ENCODE results near the gene BICC1. TPM values are rescaled to one million over a fixed set of nuclear protein-coding genes. Genes with fewer than 3 reads are reported as not detected.
"Not testable (repeated sequence)": the region's sequence is repeated elsewhere in the genome, so short reads cannot be mapped to it uniquely, and the experiment has no call there.

BICC1 gene
- total and polyA plus RNA-seq, 4 donors: 0.82 to 6.1 (median 4.5) TPM

DNA sequence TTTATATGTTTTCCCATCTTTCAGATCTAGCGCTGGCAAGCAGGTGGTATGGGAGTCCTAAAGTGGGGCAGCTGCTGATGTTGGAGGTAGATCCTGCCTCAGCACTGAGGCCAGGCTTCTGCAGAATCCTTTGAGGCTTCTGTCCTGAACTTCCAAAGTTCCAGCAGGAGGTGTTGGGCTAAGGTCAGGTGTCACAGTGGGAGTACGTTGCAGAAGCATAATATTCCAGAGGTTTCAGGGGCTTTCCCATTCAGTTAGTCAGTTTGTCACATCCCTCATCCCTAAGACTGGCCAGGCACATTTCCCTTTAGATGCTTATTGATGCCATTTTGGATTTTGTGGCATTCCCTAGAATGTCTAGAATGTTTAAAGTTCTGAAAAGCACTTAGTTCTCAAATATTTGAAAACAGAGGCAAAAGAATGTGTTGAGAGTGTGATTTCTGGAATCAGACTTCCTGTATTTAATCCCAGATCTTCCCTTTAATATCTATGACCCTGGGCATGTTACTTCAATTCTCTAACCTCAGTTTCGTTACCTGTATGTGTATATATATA lies 344.7 kb downstream of the BICC1 start:
- H3K4me1 ChIP-seq (ENCODE audit: control insufficient read depth in 4 of 4, insufficient read depth in 4 of 4, low read length in 3 of 4): no peaks in the 10 kb centered on the region
- WGBS: 75% methylated on average over 3 of the region's 3 CpGs
- no peak overlapping the region for H3K27ac ChIP-seq (ENCODE audit: low read depth in 1 of 2, low read length in 2 of 2)

DNA sequence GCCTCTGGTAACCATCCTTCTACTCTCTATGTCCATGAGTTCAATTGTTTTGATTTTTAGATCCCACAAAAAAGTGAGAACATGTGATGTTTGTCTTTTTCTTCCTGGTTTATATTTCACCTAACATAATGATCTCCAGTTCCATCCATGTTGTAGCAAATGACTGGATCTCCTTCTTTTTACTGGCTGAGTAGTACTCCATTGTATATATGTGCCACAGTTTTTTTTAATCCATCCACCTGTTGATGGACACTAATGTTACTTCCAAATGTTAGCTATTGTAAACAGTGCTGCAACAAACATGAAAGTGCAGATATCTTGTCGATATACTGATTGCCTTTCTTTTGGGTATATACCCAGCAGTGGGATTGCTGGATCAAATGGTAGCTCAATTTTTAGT lies 345.5 kb downstream of the BICC1 start:
- not testable (repeated sequence) for H3K4me3 ChIP-seq (ENCODE audit: low read depth in 1 of 3, low read length in 3 of 3); H3K4me1 ChIP-seq (ENCODE audit: control insufficient read depth in 4 of 4, insufficient read depth in 4 of 4, low read length in 3 of 4); H3K27ac ChIP-seq (ENCODE audit: low read depth in 1 of 2, low read length in 2 of 2); H3K9me3 ChIP-seq (ENCODE audit: control insufficient read depth in 4 of 4, low read length in 3 of 4); H3K36me3 ChIP-seq (ENCODE audit: control insufficient read depth in 4 of 4, insufficient read depth in 3 of 4, low read depth in 1 of 4, low read length in 3 of 4); H3K27me3 ChIP-seq (ENCODE audit: control insufficient read depth in 4 of 4, insufficient read depth in 4 of 4, low read length in 3 of 4); DNase-seq (ENCODE audit: low spot score); H3K9ac ChIP-seq (ENCODE audit: low read depth in 1 of 2, low read length in 2 of 2)
- 96% methylated on average over 1 of the region's 1 CpG for WGBS

More for the DNA sequence above, 344.7 kb downstream of the BICC1 start:
- no peak overlapping the region for H3K4me3 ChIP-seq (ENCODE audit: low read depth in 1 of 3, low read length in 3 of 3)
- H3K9ac ChIP-seq (ENCODE audit: low read depth in 1 of 2, low read length in 2 of 2): no peak overlapping the region
- H3K27me3 ChIP-seq (ENCODE audit: control insufficient read depth in 4 of 4, insufficient read depth in 4 of 4, low read length in 3 of 4): no peaks in the 10 kb centered on the region
- TF ChIP-seq RAD21 (IDR thresholded peaks at IDR 0.05): no peak
- no peak for TF ChIP-seq YY1 (IDR thresholded peaks at IDR 0.05)
- no peak for TF ChIP-seq FOXA2 (IDR thresholded peaks at IDR 0.05)
- TF ChIP-seq GABPA (IDR thresholded peaks at IDR 0.05 in 1 of 2, conservative IDR thresholded peaks at IDR 0.05 in 1 of 2): no peak
- no peak for TF ChIP-seq NR2F2 (IDR thresholded peaks at IDR 0.05)
- TF ChIP-seq, protein P1, sequence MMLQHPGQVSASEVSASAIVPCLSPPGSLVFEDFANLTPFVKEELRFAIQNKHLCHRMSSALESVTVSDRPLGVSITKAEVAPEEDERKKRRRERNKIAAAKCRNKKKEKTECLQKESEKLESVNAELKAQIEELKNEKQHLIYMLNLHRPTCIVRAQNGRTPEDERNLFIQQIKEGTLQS (IDR thresholded peaks at IDR 0.05): no peak
- TF ChIP-seq, protein P2, sequence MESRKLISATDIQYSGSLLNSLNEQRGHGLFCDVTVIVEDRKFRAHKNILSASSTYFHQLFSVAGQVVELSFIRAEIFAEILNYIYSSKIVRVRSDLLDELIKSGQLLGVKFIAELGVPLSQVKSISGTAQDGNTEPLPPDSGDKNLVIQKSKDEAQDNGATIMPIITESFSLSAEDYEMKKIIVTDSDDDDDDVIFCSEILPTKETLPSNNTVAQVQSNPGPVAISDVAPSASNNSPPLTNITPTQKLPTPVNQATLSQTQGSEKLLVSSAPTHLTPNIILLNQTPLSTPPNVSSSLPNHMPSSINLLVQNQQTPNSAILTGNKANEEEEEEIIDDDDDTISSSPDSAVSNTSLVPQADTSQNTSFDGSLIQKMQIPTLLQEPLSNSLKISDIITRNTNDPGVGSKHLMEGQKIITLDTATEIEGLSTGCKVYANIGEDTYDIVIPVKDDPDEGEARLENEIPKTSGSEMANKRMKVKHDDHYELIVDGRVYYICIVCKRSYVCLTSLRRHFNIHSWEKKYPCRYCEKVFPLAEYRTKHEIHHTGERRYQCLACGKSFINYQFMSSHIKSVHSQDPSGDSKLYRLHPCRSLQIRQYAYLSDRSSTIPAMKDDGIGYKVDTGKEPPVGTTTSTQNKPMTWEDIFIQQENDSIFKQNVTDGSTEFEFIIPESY (IDR thresholded peaks at IDR 0.05): no peak
- TF ChIP-seq, protein P3, sequence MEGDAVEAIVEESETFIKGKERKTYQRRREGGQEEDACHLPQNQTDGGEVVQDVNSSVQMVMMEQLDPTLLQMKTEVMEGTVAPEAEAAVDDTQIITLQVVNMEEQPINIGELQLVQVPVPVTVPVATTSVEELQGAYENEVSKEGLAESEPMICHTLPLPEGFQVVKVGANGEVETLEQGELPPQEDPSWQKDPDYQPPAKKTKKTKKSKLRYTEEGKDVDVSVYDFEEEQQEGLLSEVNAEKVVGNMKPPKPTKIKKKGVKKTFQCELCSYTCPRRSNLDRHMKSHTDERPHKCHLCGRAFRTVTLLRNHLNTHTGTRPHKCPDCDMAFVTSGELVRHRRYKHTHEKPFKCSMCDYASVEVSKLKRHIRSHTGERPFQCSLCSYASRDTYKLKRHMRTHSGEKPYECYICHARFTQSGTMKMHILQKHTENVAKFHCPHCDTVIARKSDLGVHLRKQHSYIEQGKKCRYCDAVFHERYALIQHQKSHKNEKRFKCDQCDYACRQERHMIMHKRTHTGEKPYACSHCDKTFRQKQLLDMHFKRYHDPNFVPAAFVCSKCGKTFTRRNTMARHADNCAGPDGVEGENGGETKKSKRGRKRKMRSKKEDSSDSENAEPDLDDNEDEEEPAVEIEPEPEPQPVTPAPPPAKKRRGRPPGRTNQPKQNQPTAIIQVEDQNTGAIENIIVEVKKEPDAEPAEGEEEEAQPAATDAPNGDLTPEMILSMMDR (IDR thresholded peaks at IDR 0.05; ENCODE audit: low read depth, low read length, missing input control): no peak
- TF ChIP-seq TAF1 (conservative IDR thresholded peaks at IDR 0.05): no peak
- TF ChIP-seq REST (IDR thresholded peaks at IDR 0.05): no peak
- TF ChIP-seq FOXA1 (IDR thresholded peaks at IDR 0.05): no peak
- no peak for TF ChIP-seq JUND (IDR thresholded peaks at IDR 0.05)
- TF ChIP-seq, protein P4, sequence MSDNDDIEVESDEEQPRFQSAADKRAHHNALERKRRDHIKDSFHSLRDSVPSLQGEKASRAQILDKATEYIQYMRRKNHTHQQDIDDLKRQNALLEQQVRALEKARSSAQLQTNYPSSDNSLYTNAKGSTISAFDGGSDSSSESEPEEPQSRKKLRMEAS (IDR thresholded peaks at IDR 0.05): no peak
- no peak for TF ChIP-seq SP1 (IDR thresholded peaks at IDR 0.05)
- TF ChIP-seq EGR1 (IDR thresholded peaks at IDR 0.05; ENCODE audit: low read depth in 2 of 2): no peak
- TF ChIP-seq HNF4G (IDR thresholded peaks at IDR 0.05): no peak
- no peak for TF ChIP-seq RXRA (IDR thresholded peaks at IDR 0.05)
- TF ChIP-seq HNF4A (conservative IDR thresholded peaks at IDR 0.05): no peak
- no peaks in the 10 kb centered on the region for H3K9me3 ChIP-seq (ENCODE audit: control insufficient read depth in 4 of 4, low read length in 3 of 4)
- no peaks in the 10 kb centered on the region for H3K36me3 ChIP-seq (ENCODE audit: control insufficient read depth in 4 of 4, insufficient read depth in 3 of 4, low read depth in 1 of 4, low read length in 3 of 4)
- DNase-seq (ENCODE audit: low spot score): no peak

Data from liver (tissue), 9 donors.